Stimulated activated naive CD4-positive, alpha-beta T cell (primary cell): ENCODE measurements around the gene PACRG.

Experiments
- DNase-seq, 6 experiments: peaks; one replicate each; lab custom pipeline; 2025; lab: John Stamatoyannopoulos, UW

The PACRG gene

GRCh38 chr6:162710419-162710818 lies 17.4 kb upstream of the PACRG start:
- no peak for DNase-seq

GRCh38 chr6:162710936-162711335 lies 16.8 kb upstream of the PACRG start:
- DNase-seq = no peak

- DNase-seq = no peak
These were observed 16.4 kb upstream of the PACRG start for GRCh38 chr6:162711376-162711775.

- DNase-seq = no peak
These were observed 15.1 kb upstream of the PACRG start for GRCh38 chr6:162712694-162713093.

- no peak for DNase-seq
These were observed 13.6 kb upstream of the PACRG start for GRCh38 chr6:162713974-162714780.

GRCh38 chr6:162715601-162716000 lies 12.2 kb upstream of the PACRG start:
- DNase-seq = no peak

GRCh38 chr6:162719528-162719927 lies 8.2 kb upstream of the PACRG start:
- no peak for DNase-seq

- DNase-seq = no peak
These were observed 6.4 kb upstream of the PACRG start for GRCh38 chr6:162721404-162721687.

GRCh38 chr6:162722226-162722625 lies 5.5 kb upstream of the PACRG start:
- no peak for DNase-seq

GRCh38 chr6:162722633-162723032 lies 5.1 kb upstream of the PACRG start:
- no peak for DNase-seq

- DNase-seq = peak in 2 of 6 experiments; percentile 30 to 56
These were observed 840 bp upstream of the PACRG start for GRCh38 chr6:162726947-162727321.

- no peak for DNase-seq
These were observed 423 bp downstream of the PACRG start for GRCh38 chr6:162728197-162728596.

GRCh38 chr6:162728706-162729105 lies 932 bp downstream of the PACRG start:
- DNase-seq = no peak

GRCh38 chr6:162730502-162730901 lies 2.7 kb downstream of the PACRG start:
- no peak for DNase-seq

- DNase-seq = peak in 2 of 6 experiments; percentile 7 to 20
These were observed 5.7 kb downstream of the PACRG start for GRCh38 chr6:162733489-162733888.

GRCh38 chr6:162736961-162737360 lies 9.2 kb downstream of the PACRG start:
- DNase-seq = no peak

- DNase-seq = no peak
These were observed 23.0 kb downstream of the PACRG start for GRCh38 chr6:162750776-162751175.

GRCh38 chr6:162751211-162751859 lies 23.6 kb downstream of the PACRG start:
- DNase-seq = no peak

GRCh38 chr6:162753775-162754174 lies 26.0 kb downstream of the PACRG start:
- DNase-seq = no peak

GRCh38 chr6:162770136-162770535 lies 42.4 kb downstream of the PACRG start:
- DNase-seq = no peak

GRCh38 chr6:162770955-162771354 lies 43.2 kb downstream of the PACRG start:
- DNase-seq = no peak

- DNase-seq = no peak
These were observed 44.7 kb downstream of the PACRG start for GRCh38 chr6:162772466-162772865.

- DNase-seq = no peak
These were observed 46.2 kb downstream of the PACRG start for GRCh38 chr6:162773996-162774395.

GRCh38 chr6:162777091-162777490 lies 49.3 kb downstream of the PACRG start:
- DNase-seq = no peak
